Central memory CD4-positive, alpha-beta T cell (primary cell): Measurements from ENCODE around the gene SPAM1.
"Not testable (repeated sequence)": the region's sequence is repeated elsewhere in the genome, so short reads cannot be mapped to it uniquely, and the experiment has no call there.

Source experiments
- DNase-seq: peaks from one replicate; pipeline ENCODE4 v3.0.0; 2022
- total RNA-seq, 3 experiments: gene quantifications; one replicate each; lab custom pipeline; 2026; lab: John Stamatoyannopoulos, UW

The SPAM1 gene, protein sequence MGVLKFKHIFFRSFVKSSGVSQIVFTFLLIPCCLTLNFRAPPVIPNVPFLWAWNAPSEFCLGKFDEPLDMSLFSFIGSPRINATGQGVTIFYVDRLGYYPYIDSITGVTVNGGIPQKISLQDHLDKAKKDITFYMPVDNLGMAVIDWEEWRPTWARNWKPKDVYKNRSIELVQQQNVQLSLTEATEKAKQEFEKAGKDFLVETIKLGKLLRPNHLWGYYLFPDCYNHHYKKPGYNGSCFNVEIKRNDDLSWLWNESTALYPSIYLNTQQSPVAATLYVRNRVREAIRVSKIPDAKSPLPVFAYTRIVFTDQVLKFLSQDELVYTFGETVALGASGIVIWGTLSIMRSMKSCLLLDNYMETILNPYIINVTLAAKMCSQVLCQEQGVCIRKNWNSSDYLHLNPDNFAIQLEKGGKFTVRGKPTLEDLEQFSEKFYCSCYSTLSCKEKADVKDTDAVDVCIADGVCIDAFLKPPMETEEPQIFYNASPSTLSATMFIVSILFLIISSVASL
- 0 reads per million in 3 experiments for total RNA-seq

GRCh38 chr7:123924941-123925340 lies at the start of gene SPAM1:
SPAM1 (plus strand) TSS chr7:123925241; CDS start chr7:123953571, 28,330 bp downstream.
- DNase-seq = no peak

DNA sequence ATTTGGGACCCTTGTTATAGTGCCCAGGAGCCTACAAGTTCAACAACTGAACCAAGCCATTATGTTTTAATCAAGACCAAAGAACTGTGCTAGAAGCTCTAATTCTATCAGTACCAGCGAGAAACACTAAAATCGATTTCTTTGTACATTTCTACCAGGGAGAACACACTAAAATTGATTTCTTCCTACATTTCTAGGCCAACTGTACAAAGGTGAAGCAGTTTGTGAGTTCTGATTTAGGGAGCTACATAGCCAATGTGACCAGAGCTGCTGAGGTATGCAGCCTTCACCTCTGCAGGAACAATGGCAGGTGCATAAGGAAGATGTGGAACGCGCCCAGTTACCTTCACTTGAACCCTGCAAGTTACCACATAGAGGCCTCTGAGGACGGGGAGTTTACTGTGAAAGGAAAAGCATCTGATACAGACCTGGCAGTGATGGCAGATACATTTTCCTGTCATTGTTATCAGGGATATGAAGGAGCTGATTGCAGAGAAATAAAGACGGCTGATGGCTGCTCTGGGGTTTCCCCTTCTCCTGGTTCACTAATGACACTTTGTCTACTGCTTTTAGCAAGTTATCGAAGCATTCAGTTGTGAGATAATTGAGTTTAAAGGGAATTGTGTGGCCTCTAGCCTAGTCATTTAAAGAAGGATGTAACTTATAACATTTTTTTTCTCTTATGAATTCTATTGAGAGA lies 48.3 kb upstream of the SPAM1 start:
- DNase-seq = no peak

GRCh38 chr7:123879628-123880027 lies 45.4 kb upstream of the SPAM1 start:
- no peak for DNase-seq

GRCh38 chr7:123881300-123881699 lies 43.7 kb upstream of the SPAM1 start:
- DNase-seq = no peak

DNA sequence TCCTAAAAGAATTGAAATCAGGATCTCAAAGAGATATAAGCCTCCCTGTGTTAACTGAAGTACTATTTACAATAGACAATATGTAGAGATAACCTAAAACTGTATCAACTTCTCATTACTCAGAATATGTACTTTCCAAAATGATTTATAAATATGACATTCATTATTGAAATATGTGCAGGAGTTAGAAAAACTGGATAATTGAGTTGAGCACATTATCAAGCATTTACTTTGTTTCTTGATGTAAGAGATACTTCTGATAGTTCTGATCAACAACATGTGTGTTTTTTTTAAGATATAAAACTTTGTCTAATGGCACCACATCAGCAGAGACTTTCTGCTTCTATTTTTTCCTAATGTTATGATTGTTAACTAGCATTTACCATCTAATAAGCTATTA lies 41.9 kb upstream of the SPAM1 start:
- no peak for DNase-seq

DNA sequence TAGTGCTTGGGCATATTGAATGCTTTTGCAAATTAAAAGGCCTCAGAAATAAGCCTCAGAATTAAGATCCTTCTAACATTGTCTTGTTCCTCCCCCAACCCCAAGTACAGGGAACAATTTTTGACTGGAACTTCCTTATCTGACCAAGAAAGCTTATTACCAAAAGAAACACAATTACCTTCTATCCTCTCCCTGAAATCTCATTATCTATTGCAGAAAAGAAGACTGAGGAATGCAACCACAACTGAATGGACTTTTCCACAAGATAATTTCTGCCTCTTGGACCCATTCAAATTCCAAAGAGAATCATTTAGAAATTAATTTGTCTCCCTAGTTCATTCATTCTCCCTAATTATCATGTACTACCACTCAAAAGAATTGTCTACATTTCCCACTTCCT lies 36.8 kb upstream of the SPAM1 start:
- no peak for DNase-seq

GRCh38 chr7:123894753-123895152 lies 30.3 kb upstream of the SPAM1 start:
- not testable (repeated sequence) for DNase-seq

- no peak for DNase-seq
These were observed 23.9 kb upstream of the SPAM1 start for GRCh38 chr7:123901101-123901500.

GRCh38 chr7:123905714-123906113 lies 19.3 kb upstream of the SPAM1 start:
- no peak for DNase-seq

DNA sequence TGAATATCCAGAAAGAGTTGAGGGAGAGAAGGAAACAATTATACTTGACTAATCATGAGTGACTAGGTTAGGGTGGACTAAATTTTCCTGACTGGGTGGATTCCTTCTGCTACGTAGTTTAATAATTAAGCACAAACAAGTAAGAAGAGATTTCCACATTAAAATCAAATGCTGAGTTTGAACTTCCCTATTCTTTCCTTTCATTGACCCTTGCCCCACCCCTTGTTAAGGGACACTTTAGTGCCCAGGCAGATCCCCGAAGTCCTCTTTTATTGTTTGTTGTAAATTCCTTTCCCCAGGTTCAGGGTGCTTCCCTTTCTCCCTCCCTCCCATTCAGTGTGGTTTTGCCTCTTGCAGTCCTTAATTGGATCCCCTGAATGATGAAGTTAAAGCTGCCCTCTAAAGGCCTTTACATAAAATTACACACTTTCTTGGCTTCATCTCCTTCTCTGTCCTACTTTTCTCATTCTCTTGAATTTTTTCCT lies 8.8 kb upstream of the SPAM1 start:
- DNase-seq = no peak

DNA sequence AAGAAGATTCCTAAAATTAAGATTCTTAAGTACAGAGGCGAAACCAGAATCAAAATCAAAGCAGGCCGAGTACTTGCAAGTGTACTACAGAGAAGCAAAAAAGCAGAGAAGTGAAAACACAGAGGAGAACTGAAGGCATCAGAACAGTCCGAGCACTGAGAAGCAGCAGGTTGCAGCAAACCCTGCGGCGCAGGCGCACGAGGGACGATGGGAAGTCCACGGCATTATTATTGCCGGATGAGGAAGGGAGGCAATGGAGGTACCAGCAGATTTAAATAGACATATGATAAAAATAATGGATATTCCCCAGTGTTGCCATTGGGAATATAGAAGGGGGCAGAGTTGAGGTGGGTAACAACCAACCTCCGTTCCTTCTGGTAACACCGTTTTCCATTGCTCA lies 7.2 kb upstream of the SPAM1 start:
- no peak for DNase-seq

DNA sequence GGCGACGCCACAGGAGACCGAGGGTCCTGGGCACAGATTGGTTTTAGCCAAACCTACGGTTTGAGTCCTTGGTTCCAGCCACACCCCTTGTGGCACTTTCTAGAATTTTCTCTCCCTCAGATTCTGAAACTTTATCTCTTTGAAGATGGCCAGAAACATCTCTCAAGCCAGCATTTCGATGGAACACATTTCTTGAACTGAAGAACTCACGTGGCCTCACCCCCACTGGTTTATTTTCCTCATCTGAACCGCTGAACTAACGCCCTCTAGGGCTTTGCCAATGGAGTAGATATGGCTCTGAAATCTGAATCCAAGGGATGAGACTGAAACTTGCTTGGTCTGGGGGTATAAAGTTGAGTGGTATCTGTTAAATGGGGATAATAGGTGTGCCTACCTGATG lies 6.7 kb upstream of the SPAM1 start:
- no peak for DNase-seq

DNA sequence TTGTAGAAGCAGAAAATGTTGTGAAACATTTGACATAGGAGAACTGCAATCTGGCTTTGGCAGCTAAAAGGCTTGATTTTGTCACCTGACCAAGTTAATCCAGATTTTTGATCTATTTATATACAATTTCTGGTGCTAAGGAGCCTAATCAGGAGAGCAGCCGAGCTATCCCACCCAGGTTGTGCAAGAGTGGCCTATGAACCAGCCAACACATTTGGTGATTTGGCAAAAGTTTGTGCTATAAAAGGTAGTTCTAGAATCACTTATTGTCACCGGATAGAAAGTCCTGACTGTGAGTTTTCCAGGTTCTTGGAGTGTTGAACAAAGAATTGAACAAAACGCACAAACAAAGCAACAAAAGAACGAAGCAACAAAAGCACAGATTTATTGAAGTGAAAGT lies 1.4 kb upstream of the SPAM1 start:
- DNase-seq = no peak

- DNase-seq = no peak
These were observed 4.1 kb downstream of the SPAM1 start for GRCh38 chr7:123929107-123929506.

- DNase-seq = no peak
These were observed 4.6 kb downstream of the SPAM1 start for GRCh38 chr7:123929655-123930054.

GRCh38 chr7:123935436-123936381 lies 10.7 kb downstream of the SPAM1 start:
- DNase-seq = no peak

GRCh38 chr7:123936388-123936787 lies 11.3 kb downstream of the SPAM1 start:
- DNase-seq = no peak

- DNase-seq = no peak
These were observed 14.7 kb downstream of the SPAM1 start for GRCh38 chr7:123939784-123940183.

- DNase-seq = no peak
These were observed 16.5 kb downstream of the SPAM1 start for GRCh38 chr7:123941391-123942180.

- DNase-seq = no peak
These were observed 19.4 kb downstream of the SPAM1 start for GRCh38 chr7:123944395-123944794.

DNA sequence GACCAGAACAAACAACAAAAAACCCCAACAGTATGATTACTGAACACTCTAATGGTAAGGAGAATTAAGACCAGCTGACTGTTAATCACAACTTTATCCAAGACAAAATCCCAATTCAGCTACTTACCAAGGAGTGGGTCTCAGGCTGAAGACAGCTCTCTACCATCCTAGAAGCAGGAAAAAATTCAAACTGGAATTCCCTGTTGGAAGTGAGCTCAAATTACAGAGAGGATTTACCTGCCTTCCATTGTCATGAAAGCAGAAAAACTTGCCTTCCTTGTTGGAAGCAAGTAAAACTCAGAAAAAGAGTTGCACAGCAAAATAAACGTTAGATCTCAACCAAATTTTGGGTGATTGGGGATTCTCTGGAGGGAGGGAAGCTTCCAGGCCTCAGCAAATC lies 20.9 kb downstream of the SPAM1 start:
- no peak for DNase-seq

GRCh38 chr7:123948136-123948535 lies 23.1 kb downstream of the SPAM1 start:
- no peak for DNase-seq
